Ecto neural progenitor cell (in vitro differentiated cells): Measurements from ENCODE around the gene CRAMP1.
A peak's percentile ranks its signal among the peaks of the same experiment; 100 is the strongest.

Experiments
- DNase-seq: peaks from one replicate; pipeline ENCODE4 v3.0.0-alpha.2; 2018; ENCODE audit warnings: low spot score

Gene CRAMP1

DNA sequence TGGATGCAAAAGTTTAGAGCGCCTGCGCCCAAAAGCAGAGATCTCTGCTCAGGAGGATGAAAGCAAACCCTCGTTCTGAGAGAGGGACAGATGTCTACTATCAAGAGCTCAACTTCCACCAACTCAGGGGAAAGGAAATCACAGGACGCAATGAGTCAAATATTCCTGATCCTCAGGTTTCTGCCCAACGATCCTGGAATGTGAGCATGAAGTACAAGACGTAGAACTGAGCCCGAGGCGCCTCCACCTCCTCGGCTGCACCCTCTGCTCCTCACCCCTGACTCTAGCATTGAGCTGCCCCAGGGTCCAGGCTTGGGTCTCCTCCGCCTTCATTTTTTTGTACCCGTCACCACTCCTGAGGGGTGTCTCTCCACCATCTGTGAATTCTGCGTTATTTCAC is 15.6 kb upstream of the CRAMP1 start:
- no peak for DNase-seq

DNA sequence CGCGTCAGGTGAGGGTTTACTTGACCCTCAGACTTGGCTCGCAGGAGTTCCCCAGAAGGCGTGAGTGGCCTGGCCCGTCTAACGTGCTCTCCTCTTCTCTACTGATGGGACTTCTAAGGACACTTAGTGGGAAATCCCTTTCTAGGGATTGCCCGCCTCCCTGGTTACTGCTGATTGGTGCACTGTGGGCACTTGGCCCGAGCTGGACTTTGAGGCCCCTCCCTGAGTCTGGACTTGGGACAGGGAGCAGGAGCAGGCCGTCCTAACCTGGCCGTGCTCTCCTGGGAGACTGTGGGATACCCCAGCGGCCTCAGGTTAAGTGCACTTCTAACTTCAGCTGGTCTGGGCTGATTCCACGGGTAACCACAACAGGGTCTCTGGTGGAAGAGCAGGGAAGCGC is 15.0 kb upstream of the CRAMP1 start:
- no peak for DNase-seq

DNA sequence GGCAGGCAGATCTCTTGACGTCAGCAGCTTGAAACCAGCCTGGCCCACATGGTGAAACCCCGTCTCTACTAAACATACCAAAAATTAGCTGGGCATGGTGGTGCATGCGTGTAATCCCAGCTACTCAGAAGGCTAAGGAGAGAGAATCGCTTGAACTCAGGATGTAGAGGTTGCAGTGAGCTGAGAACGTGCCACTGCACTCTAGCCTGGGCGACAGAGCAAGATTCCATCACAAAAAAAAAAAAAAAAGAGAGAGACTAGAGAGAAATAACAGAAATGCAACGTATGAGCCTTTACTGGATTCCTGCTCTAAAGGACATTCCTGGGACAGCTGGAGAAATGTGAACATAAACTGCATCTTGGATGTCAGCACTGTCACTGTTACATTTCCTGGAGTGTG is 11.1 kb upstream of the CRAMP1 start:
- DNase-seq = no peak

DNA sequence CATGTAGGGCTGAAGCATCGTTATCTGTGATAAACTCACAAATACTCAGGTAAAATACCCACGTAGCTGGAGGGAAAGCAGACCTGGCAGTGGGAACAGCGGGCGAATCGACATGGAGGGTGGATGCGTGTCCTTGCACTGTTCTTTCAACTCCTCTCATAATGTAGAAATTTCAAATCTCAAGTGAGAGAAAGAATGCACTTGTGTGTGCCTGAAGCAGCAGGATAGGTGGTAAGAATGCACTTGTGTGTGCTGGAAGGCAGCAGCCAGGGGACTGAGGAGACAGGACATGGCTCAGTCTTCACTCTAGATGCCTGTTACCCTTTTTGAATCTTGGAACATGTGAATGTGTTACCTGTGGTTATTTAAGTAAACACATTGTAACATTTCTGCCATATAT is 10.7 kb upstream of the CRAMP1 start:
- no peak for DNase-seq

DNA sequence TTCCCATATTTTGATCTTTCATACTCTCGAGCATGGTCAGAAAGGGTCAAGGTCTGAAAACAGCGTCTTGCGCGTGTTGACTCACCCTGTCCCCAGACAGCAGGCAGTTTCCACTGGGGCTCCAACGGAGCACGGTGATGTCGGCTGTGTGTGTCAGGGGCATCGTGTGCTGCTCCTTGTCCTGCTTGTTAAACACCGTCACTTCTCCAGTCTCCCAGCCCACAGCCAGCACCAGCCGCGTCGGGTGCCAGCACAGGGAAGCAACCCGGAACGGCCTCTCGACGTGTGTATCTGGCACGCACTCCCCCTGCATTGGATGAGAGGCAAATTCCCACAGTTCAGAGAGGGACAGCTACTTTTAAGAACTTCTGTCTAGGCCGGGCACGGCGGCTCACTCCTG is 9.9 kb upstream of the CRAMP1 start:
- no peak for DNase-seq

DNA sequence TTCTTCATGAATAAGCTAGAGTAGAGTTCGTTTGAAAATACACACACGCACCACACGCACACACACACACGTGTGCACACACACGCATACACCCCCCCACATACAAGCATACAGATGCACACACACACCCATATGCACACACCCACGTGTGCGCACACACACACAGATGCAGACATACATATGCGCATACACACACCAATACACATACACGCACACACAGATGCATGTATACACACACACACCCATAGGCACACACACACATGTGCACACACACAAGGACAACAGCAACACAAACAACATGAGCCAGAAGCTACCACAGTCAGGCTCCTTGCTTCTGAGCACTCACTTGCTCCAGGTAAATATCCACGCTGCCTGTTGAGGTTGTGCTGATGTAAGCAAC is 5.4 kb upstream of the CRAMP1 start:
- no peak for DNase-seq

DNA sequence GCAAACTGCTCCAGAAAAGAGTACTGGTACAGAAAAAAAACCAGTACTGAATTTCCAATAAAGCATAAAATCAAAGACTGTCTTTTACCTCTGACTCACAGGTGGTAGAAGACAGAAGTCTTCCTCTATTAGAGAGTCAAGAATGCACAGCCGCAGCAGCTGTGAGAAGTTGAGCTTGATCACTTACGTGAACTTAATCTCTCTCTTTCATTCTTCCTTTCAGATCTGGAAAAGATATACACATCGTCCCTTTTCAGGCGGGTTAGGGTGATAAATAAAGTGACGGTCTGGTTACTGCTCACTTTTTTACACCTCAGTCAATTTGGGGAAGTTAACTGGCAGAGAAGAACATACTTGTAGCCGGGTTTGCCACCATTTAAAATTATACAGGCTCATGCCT is 4.2 kb upstream of the CRAMP1 start:
- DNase-seq = no peak

DNA sequence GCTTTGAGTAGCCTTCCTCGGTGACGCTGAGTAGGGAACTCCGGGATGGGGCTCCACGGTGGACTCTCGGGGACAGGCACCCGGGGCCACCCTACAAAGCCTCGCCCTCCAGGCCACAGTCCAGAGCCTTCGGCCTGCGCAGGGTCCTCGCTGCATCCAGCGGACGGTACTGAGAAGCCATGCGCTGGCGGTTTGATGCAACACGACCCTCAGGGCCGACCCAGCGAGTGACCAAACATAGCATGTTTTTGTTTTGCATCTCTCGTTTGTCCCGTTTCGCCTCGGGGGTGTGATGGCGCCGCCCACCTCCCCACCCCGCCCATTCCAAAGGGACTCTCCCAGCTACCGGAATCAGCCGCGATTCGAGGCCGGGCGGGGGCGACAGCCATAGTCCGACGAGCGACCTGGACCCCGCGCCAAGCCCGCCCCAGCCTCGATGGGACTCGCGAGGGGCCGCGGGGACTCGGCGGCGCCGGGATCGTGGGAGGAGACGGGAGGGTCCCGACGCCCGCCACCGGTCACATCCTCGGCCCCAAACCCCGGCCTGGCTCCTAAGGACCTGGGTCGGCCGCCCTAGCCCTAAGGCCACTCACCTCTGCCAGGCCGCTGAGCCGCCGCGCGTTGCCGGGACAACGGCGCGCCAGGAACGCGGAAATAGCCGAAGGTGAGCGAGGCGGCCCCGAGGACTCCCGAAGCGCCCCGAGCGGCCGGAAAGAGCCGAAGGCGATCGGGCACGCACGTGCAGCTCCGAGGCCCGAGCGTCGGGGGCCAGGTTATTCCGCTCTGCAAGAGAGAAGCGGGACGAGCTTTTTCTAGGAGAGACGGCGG is 1.9 kb upstream of the CRAMP1 start:
- DNase-seq = peak; percentile 96

DNA sequence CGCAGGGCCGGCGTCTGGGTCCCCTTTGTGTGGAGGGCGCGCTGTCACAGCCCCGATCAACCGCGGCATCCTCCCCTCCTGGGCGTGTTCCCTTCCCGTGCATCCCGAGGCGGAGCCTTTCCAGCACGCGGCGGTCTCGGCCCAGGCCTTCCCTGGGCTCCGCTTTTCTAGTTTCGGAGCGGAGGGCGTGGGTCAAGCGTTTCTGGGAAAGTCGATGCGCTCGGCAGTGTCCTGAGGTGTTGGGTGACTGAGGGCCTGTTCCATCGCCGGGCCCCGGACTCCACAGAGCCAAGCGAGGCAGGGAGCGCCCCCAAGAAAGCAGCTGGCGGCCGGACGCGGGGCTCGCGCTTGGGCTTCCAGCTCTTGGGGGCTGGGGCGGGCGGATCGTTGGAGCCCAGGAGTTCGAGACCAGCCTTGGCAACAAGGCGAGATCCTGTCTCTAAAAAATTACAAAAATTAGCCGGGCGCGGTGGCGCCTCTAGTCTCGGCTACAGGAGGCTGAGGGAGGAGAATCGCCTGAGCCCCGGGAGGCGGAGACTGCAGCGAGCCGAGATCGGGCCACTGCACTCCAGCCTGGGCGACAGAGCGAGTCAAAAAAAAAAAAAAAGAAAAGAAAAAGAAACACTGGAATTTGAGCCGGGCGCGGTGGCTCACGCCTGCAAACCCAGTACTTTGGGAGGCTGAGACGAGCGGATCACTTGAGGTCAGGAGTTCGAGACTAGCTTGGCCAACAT is 1.1 kb upstream of the CRAMP1 start:
- no peak for DNase-seq

DNA sequence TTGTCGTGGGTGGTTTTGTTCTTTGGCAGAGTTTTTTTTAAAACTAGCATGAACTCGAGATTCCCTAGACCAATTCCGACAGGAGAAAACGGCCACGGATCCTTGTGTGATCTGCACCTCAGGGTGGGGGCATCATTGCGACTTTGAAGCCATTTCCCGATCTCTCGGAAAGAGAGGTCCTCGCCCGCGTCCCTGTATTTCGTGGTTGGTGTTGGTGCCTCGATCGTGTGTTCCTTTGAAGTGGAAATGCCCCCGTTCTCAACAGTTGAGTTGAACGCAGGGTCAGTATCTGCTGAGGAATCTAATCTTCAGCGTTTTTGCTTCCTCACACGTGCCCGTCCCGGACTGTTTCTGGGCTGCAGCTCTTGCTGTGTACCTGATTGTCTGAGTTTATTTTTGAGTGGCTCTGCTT is 1.1 kb downstream of the CRAMP1 start:
- DNase-seq = no peak

DNA sequence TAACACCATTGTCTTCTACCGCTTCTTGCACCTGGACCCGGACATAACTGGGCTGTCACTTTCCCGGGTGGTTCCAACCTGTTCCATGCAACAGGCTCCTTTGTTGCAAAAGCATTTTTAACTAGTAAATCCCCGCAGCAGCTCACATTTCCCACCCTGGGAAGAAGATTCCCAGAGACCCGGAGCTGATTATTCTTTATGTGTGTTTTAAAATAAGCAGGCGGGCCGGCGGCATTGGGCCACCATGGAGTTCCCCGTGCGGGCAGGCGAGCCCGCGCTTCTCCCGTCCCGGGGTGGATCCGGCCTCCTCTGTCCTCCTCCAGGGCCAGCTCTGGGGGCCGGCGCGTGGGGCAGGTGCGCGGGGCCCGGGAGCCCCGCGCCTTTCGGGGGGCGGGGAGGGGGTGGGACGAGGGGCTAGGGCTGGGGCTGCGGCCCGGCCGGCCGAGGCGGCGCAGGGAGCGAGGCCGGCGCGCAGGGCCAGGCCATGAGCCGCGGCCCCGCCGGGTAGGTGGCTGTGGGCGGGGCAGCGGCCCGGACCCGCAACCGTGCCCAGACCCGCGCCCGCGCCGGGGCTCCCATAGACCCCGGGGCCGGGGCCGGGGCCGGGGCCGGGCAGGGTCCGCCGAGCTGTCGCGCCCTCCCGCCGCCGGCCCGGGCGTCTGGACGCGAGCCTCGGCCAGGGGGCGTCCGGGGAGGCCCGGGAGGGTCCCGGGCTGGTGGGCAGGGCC is 1.7 kb downstream of the CRAMP1 start:
- DNase-seq = peak; percentile 63

DNA sequence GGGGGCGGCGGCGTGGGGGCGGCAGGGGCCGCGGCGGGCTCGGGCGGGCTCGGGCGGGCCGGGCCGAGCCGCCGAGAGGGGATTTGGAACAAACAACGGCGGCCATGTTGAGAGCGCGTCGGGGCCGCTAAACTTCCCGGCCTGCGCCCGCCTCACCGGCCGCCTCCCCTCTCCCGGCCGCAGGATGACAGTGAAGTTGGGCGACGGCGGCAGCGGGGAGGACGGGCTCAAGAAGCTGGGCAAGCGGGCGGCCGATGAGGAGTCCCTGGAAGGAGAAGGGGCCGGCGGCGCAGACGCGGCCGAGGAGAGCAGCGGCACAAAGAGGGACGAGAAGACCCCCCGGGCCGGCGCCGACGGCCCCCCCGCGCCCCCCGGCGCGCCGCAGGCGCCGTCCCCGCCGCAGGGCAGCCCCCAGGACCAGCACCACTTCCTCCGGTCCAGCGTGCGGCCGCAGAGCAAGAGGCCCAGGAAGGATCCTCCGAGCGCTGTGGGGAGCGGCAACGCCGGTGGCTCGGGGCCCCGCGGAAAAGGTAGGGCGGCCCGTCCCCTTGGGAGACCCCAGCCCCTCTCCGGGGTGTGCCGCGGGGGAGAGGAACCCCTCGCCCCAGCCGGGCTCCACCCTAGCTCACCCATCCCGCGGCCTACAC is 2.4 kb downstream of the CRAMP1 start:
- peak; percentile 63 for DNase-seq

DNA sequence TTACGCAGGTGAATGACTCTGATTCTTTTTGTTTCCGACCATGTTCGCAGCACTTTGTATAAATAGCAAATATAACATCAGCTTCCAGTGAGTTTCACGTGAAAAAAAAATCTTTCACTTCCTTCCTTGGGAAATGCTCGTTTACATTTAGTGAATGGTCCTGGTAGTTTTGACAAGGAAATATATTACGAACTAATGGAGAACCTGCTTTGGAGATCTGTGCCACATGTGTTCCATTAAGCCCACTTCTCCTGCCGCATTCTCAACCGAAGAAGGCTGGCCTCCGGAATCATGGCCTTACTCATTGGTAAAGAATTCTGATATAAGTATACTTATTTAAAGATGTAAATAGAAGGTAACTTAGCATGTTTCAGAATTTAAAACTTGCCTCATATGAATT is 3.6 kb downstream of the CRAMP1 start:
- DNase-seq = no peak

DNA sequence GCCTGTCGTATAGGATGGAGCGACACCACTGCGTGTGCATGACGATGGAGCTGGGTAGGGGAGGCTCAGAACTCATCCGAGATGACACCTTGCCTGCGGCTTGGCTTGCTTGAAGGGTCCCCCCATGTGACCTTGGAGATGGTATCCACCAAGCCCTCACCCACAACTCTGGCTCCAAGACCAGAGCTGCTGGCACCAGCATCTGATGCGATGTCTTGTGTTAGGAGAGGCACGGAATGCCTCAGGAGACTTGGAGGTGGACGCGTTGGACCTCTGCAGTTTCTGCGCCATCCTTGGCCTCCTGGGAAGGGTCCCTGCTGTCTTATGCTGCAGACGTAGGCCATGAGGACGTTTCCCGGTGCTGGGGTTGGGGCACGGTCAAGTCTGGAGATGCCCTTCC is 7.8 kb downstream of the CRAMP1 start:
- no peak for DNase-seq

DNA sequence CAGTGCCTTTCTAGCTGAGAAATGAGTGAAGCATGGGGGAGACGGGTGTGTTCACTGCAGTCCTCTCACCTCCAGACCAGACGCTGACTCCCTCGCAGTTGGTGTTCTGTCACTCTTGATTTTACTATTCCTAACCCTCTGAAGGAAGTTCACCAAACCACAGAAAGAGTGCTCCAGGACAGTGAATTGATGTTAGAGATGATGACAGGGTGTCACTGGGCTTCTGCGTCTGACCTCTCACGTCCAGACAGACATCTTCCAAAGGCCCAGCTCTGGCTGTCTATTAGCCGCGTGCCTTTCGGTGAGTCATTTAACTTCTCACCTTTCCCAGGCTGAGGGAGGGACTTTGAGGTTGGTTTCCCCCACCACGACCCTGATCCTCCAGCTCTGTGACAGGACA is 8.2 kb downstream of the CRAMP1 start:
- no peak for DNase-seq

DNA sequence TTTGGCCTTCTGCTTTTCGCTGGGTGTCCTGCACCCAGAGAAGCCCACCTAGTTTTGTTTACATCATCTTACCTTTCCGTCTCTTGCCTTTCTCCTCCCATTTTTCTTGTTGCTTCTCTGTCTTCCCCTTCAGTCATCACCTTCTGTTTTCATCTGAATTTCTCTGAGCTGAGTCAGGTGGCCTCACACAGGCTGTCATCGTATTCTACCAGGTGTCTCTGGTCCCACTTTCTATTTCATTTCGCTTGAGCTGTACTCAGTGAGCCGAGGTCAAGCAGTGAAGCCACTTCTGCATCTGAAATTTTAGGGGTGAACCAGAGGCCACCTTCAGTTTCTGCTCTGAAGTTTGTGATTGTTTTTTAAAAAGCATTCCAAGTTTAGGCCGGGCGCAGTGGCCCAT is 9.7 kb downstream of the CRAMP1 start:
- DNase-seq = no peak

DNA sequence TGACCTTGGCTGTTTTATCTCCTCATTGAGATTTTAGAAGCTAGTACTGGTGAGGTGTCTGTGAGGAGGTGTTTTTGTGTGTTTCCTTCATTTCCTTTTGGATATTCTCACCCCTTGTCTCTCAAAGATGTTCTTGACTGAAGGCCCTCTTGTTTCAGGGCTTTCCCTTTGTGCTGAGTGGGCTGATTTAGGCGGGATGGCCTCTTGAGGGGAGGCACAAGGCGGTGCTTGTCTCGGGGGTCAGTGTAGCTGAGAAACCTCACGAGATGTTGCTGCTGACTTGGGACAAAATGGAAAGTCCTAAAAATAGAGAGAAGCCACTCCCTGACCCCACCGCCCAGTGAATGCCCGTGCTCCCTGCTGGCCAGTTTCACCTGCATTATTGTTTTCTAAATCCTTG is 14.2 kb downstream of the CRAMP1 start:
- DNase-seq = no peak

DNA sequence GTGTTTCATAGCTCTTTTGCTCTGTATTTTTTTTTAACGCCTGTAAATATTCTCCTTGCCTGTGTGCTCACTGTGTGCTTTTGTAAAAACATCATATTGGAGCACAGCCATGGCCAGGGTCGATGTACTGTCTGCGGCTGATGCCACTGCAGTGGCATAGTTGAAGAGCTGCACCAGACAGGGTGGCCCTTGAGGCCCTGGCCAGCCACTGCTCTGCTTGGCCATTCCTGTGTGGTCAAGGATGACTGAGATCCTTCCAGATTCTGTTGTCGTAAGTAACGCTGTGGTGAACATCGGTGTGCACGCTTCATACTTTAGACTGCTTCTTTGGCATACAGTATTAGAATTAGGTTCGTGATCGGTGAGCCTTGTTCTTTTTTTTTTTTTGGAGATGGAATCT is 14.6 kb downstream of the CRAMP1 start:
- DNase-seq = no peak

DNA sequence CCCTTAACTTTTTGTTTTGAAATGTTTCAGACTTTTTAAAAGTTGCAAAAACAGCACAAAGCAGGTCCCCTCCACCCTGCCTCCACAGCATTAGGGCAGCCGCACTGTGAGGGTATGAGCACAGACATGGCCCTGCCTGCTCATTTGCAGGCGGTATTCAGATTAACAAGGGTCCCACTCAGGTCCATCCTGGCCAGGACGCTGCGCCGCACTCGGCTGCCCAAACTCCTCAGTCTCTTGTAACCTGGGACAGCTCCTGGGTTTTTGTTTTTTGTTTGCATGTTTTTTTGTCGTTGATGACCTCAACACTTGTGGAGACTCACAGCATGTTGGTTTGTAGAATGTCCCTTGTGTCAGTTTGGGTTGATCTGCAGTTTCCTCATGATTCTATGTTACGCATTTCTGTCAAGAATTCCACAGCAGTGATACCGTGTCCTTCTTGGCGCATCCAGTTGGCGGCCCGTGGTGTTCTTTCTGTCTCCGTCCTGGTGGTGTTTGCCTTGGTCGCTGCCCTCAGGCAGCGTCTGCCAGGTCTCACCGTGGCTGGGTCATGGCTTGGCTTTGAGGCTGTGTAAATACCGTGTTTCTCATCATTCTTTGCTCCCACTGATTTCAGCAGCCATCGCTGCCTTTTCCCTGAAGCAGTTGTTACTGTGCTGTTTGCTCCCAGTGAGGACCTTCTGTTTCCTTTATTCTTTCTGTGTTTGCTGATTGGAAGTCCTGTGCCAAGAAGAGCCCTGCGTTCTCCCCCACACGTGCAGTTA is 18.5 kb downstream of the CRAMP1 start:
- no peak for DNase-seq

DNA sequence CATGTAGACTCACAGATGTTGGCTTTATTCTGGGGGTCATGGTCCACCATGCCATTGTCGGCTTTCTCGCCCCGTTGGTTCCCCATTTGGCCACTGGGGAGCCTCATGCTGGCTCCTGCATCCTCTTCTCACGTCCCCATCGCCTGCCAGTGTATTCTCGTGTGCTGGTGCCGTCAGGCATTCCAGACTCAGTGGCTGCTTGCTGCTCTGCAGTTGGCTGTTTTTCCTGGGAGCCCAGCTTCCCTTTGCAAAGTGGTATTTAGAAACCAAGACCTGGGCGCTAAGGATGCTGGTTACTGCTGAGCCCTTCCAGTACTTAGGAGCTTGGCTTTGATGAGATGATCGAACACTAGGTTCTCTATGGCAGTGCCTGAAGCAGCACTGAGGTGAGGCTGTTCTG is 19.1 kb downstream of the CRAMP1 start:
- DNase-seq = no peak

DNA sequence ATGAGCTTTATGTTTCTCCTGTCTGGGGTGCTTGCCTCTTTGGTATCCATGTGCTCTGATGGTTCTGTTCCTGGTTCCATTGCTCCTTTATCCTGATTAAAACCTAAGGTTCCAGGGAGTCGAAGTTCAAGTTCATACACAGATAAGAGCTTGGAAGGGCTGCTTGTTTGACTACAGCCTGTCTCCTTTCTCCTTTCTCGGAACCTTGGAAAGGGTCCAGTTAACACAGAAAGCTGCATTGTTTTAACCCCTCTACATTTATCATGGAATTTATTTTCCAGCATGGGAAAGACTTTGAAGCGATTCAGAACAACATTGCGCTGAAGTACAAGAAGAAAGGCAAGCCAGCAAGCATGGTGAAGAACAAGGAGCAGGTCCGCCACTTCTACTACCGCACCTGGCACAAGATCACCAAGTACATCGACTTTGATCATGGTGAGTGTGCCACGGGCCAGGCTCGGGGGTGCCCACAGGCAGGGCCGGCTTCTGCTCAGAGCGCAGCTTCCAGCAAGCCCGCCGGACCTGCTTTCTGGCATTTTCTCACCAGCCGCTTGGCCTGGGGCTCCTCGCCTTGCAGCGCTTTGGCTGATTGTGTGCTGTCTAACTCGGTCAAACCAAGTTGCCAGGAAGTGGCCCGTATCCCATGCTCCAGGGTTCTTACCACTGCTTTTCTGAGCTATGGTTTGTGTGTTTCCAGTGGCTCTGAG is 19.9 kb downstream of the CRAMP1 start:
- no peak for DNase-seq
